Stimulated activated naive CD8-positive, alpha-beta T cell treated with anti-CD3 and anti-CD28 coated beads, Interleukin-15, amount 100 ng/mL, for 72 hours (primary cell): Measurements from ENCODE around the gene GNG8.

ENCODE experiments used
- ATAC-seq: fragments of 150-1000 bp; cut with Tn5 transposase; 2 replicates; pipeline ENCODE4 v1.10.0; 2021; ENCODE audit warnings: mild to moderate bottlenecking, moderate library complexity
- DNase-seq, 2 donors: peaks; one replicate each; pipeline ENCODE4 v3.0.0; 2021 to 2022
- H3K27ac Mint-ChIP-seq, 2 donors: one replicate each; pipeline ENCODE4 v1.8.0; 2022; ENCODE audit warnings: mild to moderate bottlenecking in 2 of 2, mixed read lengths in 2 of 2, moderate library complexity in 2 of 2
- H3K27me3 Mint-ChIP-seq: one replicate; pipeline ENCODE4 v1.8.0; 2022; ENCODE audit warnings: mixed read lengths
- H3K4me1 Mint-ChIP-seq: one replicate; pipeline ENCODE4 v1.8.0; 2022; ENCODE audit warnings: mild to moderate bottlenecking, mixed read lengths
- H3K4me3 Mint-ChIP-seq, 2 donors: one replicate each; pipeline ENCODE4 v1.8.0; 2022; ENCODE audit warnings: mild to moderate bottlenecking in 2 of 2, mixed read lengths in 2 of 2, moderate library complexity in 1 of 2
- H3K9me3 Mint-ChIP-seq, 2 donors: one replicate each; pipeline ENCODE4 v1.8.0; 2022; ENCODE audit warnings: mixed read lengths in 2 of 2

GNG8 gene

GRCh38 chr19:46635920-46636761, at the start of gene GNG8:
GNG8 (minus strand) TSS chr19:46636202; CDS start chr19:46634682, 1,520 bp downstream.
- ATAC-seq (no peak), DNase-seq (no peak)
- Mint-ChIP-seq H3K4me3 (peak within 1 kb of the TSS; percentile 82 to 88), H3K27ac (peak within 1 kb of the TSS; percentile 34 to 57), H3K27me3 (peaks cover 8% of the 10 kb centered on the region), H3K9me3 (no peaks in the 10 kb centered on the region), H3K4me1 (peaks cover 18% of the 10 kb centered on the region)

- H3K9me3 Mint-ChIP-seq, result no peaks in the 10 kb centered on the region
- ATAC-seq, result no peak
- peak overlapping the region in 1 of 2 donors; percentile 8 for H3K27ac Mint-ChIP-seq
- no peak overlapping the region for H3K4me3 Mint-ChIP-seq
- no peaks in the 10 kb centered on the region for H3K4me1 Mint-ChIP-seq
- no peaks in the 10 kb centered on the region for H3K27me3 Mint-ChIP-seq
- no peak for DNase-seq
Observed at GRCh38 chr19:46685189-46685588, 49.2 kb upstream of the GNG8 start.

GRCh38 chr19:46678110-46678732, 42.2 kb upstream of the GNG8 start:
- peak; percentile 93 for ATAC-seq
- Mint-ChIP-seq H3K9me3 (no peaks in the 10 kb centered on the region), H3K4me3 (no peak overlapping the region), H3K27ac (peak overlapping the region in 1 of 2 donors; percentile 95), H3K4me1 (peaks cover 22% of the 10 kb centered on the region), H3K27me3 (no peaks in the 10 kb centered on the region)
- DNase-seq, result peak; percentile 42 to 69

- ATAC-seq, result no peak
- Mint-ChIP-seq H3K4me1 (peaks cover 22% of the 10 kb centered on the region), H3K4me3 (no peak overlapping the region), H3K27me3 (no peaks in the 10 kb centered on the region), H3K27ac (peak overlapping the region in 1 of 2 donors; percentile 23), H3K9me3 (peaks cover 0 to 7% of the 10 kb centered on the region in 2 donors)
- no peak for DNase-seq
Observed at GRCh38 chr19:46674416-46675178, 38.6 kb upstream of the GNG8 start.

- no peaks in the 10 kb centered on the region for H3K4me1 Mint-ChIP-seq
- no peak for ATAC-seq
- no peak for DNase-seq
- H3K27me3 Mint-ChIP-seq, result no peaks in the 10 kb centered on the region
- no peak overlapping the region for H3K27ac Mint-ChIP-seq
- H3K4me3 Mint-ChIP-seq, result no peak overlapping the region
- peaks cover 0 to 7% of the 10 kb centered on the region in 2 donors for H3K9me3 Mint-ChIP-seq
Observed at GRCh38 chr19:46670813-46671212, 34.8 kb upstream of the GNG8 start.

- no peak overlapping the region for H3K4me3 Mint-ChIP-seq
- H3K9me3 Mint-ChIP-seq, result peaks cover 0 to 7% of the 10 kb centered on the region in 2 donors
- no peak overlapping the region for H3K27ac Mint-ChIP-seq
- H3K4me1 Mint-ChIP-seq, result no peaks in the 10 kb centered on the region
- H3K27me3 Mint-ChIP-seq, result no peaks in the 10 kb centered on the region
- ATAC-seq (no peak), DNase-seq (no peak)
Observed at GRCh38 chr19:46668662-46669061, 32.7 kb upstream of the GNG8 start.

- DNase-seq (no peak), ATAC-seq (no peak)
- Mint-ChIP-seq H3K9me3 (no peaks in the 10 kb centered on the region), H3K4me1 (peaks cover 16% of the 10 kb centered on the region), H3K4me3 (no peak overlapping the region), H3K27ac (no peak overlapping the region), H3K27me3 (peaks cover 10% of the 10 kb centered on the region)
Observed at GRCh38 chr19:46665072-46665471, 29.1 kb upstream of the GNG8 start.

- peaks cover 34% of the 10 kb centered on the region for H3K27me3 Mint-ChIP-seq
- H3K4me3 Mint-ChIP-seq, result peak overlapping the region; percentile 76 to 85
- DNase-seq (peak; percentile 73 to 84), ATAC-seq (peak; percentile 73)
- peak overlapping the region; percentile 18 to 56 for H3K27ac Mint-ChIP-seq
- peaks cover 32% of the 10 kb centered on the region for H3K4me1 Mint-ChIP-seq
- H3K9me3 Mint-ChIP-seq, result no peaks in the 10 kb centered on the region
Observed at GRCh38 chr19:46661735-46662592, 26.0 kb upstream of the GNG8 start.

- H3K4me1 Mint-ChIP-seq, result peaks cover 32% of the 10 kb centered on the region
- no peaks in the 10 kb centered on the region for H3K9me3 Mint-ChIP-seq
- peaks cover 39% of the 10 kb centered on the region for H3K27me3 Mint-ChIP-seq
- peak within 1 kb of the TSS; percentile 76 to 85 for H3K4me3 Mint-ChIP-seq
- DNase-seq (peak; percentile 100), ATAC-seq (peak; percentile 91)
- peak within 1 kb of the TSS; percentile 18 to 56 for H3K27ac Mint-ChIP-seq
Observed at GRCh38 chr19:46661020-46661731, 25.2 kb upstream of the GNG8 start, which contains the start of gene DACT3. DACT3 (minus strand) TSS chr19:46661182; CDS start chr19:46661064, 118 bp downstream.

- H3K4me1 Mint-ChIP-seq, result peaks cover 32% of the 10 kb centered on the region
- H3K4me3 Mint-ChIP-seq, result peak overlapping the region; percentile 76 to 85
- no peaks in the 10 kb centered on the region for H3K9me3 Mint-ChIP-seq
- H3K27me3 Mint-ChIP-seq, result peaks cover 39% of the 10 kb centered on the region
- DNase-seq, result no peak
- no peak overlapping the region for H3K27ac Mint-ChIP-seq
- peak; percentile 4 for ATAC-seq
Observed at GRCh38 chr19:46660551-46661019, 24.6 kb upstream of the GNG8 start.

GRCh38 chr19:46660008-46660517, 24.1 kb upstream of the GNG8 start:
- peak overlapping the region in 1 of 2 donors; percentile 6 for H3K27ac Mint-ChIP-seq

GRCh38 chr19:46659151-46660007, 23.4 kb upstream of the GNG8 start:
- H3K9me3 Mint-ChIP-seq, result no peaks in the 10 kb centered on the region
- peak overlapping the region; percentile 76 to 85 for H3K4me3 Mint-ChIP-seq
- peak overlapping the region in 1 of 2 donors; percentile 6 for H3K27ac Mint-ChIP-seq
- DNase-seq, result peak in 1 of 2 donors; percentile 17
- ATAC-seq, result no peak
- H3K27me3 Mint-ChIP-seq, result peaks cover 50% of the 10 kb centered on the region
- peaks cover 32% of the 10 kb centered on the region for H3K4me1 Mint-ChIP-seq

More at GRCh38 chr19:46660008-46660517, 24.1 kb upstream of the GNG8 start:
- peaks cover 43% of the 10 kb centered on the region for H3K27me3 Mint-ChIP-seq
- H3K4me3 Mint-ChIP-seq, result peak overlapping the region; percentile 76 to 85
- H3K4me1 Mint-ChIP-seq, result peaks cover 32% of the 10 kb centered on the region
- H3K9me3 Mint-ChIP-seq, result no peaks in the 10 kb centered on the region
- ATAC-seq (no peak), DNase-seq (no peak)

- H3K4me3 Mint-ChIP-seq, result no peak overlapping the region
- DNase-seq (no peak), ATAC-seq (no peak)
- no peaks in the 10 kb centered on the region for H3K9me3 Mint-ChIP-seq
- peaks cover 68% of the 10 kb centered on the region for H3K27me3 Mint-ChIP-seq
- H3K4me1 Mint-ChIP-seq, result peaks cover 24% of the 10 kb centered on the region
- H3K27ac Mint-ChIP-seq, result no peak overlapping the region
Observed at GRCh38 chr19:46656541-46656940, 20.5 kb upstream of the GNG8 start.
